GM10248 (cell line): ENCODE data around the gene RGPD8.
"Not testable (repeated sequence)": the region's sequence is repeated elsewhere in the genome, so short reads cannot be mapped to it uniquely, and the experiment has no call there.

ENCODE experiments used
- CTCF ChIA-PET: fragments of 300-600 bp; sonication (Branson Sonifier 250); formaldehyde crosslinking; extraction: SDS; loops from one replicate; lab custom pipeline; 2021; ENCODE audit warnings: antibody characterized with exemption; lab: Yijun Ruan, JAX
- POLR2A ChIA-PET: fragments of 350-650 bp; sonication (Branson Sonifier 250); formaldehyde crosslinking; extraction: SDS; loops from one replicate; lab custom pipeline; 2020; ENCODE audit warnings: antibody characterized with exemption; lab: Yijun Ruan, JAX
- DNase-seq: peaks from one replicate; pipeline ENCODE4 v3.0.0; 2012; ENCODE audit errors: extremely low spot score
- TF ChIP-seq, protein P1 (sequence below): IDR thresholded peaks from 2 replicates; pipeline ENCODE4 v1.5.1; 2012; ENCODE audit warnings: mild to moderate bottlenecking, low read depth; ENCODE audit errors: extremely low read depth, missing control alignments, control extremely low read depth

Gene RGPD8

DNA sequence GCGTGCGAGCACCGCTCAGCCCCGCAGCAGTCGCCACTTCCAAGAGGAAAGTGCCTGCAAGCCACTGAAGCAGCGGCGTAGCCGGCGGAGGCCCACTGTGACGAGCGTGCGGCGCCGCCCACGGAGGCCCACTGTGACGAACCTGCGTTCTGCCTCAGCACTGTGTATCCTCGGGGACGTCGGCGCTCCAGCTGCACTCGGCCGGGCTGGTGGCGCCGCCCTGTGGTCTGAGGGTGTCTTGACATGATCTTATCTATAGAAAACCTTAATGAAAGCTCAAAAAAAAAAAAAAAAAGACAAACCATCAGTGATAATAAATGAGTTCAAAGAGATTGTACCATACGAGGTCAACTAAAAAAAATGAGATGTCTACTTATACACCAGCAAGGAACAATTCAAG lies at the start of gene RGPD8:
Gene RGPD8 (minus strand): TSS at position 166 of the 400 bp plus-strand sequence. CDS start 192 bp downstream, outside the sequence.
- DNase-seq, result peak; percentile 62
- TF ChIP-seq, protein P1, sequence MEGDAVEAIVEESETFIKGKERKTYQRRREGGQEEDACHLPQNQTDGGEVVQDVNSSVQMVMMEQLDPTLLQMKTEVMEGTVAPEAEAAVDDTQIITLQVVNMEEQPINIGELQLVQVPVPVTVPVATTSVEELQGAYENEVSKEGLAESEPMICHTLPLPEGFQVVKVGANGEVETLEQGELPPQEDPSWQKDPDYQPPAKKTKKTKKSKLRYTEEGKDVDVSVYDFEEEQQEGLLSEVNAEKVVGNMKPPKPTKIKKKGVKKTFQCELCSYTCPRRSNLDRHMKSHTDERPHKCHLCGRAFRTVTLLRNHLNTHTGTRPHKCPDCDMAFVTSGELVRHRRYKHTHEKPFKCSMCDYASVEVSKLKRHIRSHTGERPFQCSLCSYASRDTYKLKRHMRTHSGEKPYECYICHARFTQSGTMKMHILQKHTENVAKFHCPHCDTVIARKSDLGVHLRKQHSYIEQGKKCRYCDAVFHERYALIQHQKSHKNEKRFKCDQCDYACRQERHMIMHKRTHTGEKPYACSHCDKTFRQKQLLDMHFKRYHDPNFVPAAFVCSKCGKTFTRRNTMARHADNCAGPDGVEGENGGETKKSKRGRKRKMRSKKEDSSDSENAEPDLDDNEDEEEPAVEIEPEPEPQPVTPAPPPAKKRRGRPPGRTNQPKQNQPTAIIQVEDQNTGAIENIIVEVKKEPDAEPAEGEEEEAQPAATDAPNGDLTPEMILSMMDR, result peak; percentile 70
- POLR2A ChIA-PET, result not testable (repeated sequence)
- CTCF ChIA-PET, result interaction anchor here (0.7 to 1.4 kb wide), 2 partner anchors 172 to 383 kb away, joined by 3 to 5 read pairs; no protein-coding TSS in a partner anchor

DNA sequence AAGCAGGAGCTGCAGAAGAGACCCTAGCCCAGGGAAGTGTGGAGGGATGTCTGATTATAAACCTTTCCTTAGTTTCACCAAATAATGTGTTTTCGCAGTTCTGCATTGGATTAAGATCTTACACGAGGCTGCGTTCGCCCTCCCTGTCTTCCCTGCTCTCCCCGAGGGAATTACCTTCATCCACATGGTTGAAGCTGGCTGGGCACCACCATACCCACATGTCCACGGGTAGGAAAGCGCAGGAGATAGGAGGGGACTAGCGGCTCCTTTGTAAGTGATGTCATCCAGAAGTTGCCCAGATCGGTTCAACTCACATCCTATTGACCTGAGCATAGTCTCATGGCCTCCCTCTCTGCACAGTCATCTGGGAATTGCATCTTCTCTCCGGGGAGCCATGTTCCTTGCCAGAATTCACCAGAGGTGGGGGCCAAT lies 49.6 kb upstream of the RGPD8 start:
- TF ChIP-seq, protein P1, result no peak
- CTCF ChIA-PET, result interaction anchor here (1.3 to 2.9 kb wide), 3 partner anchors 11 to 223 kb away, joined by 4 to 15 read pairs (median 4); no protein-coding TSS in a partner anchor
- POLR2A ChIA-PET, result no interaction called here
- no peak for DNase-seq

DNA sequence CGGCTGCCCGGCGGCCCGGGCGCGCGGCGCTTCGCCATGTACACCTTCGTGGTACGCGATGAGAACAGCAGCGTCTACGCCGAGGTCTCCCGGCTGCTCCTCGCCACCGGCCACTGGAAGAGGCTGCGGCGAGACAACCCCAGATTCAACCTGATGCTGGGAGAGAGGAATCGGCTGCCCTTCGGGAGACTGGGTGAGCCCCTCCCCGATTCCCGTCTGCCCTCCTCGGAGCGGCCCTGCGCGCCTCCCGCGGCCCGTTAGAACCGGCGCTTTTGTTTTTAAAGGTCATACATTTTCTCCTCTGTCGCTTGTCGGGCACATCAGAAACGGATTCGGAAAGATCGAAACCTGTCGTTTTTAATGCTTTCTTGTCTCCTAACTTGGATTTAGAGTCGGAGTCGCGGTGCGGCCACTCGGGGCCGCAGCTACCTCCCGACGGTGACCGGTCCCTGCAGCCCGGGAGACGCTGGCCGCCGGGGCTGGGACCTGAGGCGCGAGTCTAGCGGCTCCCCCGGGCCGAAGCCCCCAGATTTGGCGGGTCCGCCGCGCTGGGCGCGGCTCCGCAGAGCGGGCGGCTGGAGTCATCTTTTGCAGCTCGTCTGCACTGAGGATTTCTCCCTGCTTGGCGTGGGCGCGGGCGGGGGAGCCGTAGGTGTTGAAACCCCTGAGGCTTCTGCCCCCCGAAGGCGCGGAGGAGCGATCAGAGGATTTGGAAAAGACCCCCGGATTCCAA lies 49.0 kb upstream of the RGPD8 start:
- TF ChIP-seq, protein P1, result no peak
- ChIA-PET CTCF (interaction anchor here (1.3 to 2.9 kb wide), 3 partner anchors 11 to 223 kb away, joined by 4 to 15 read pairs (median 4); no protein-coding TSS in a partner anchor), POLR2A (no interaction called here)
- DNase-seq, result peak; percentile 43

DNA sequence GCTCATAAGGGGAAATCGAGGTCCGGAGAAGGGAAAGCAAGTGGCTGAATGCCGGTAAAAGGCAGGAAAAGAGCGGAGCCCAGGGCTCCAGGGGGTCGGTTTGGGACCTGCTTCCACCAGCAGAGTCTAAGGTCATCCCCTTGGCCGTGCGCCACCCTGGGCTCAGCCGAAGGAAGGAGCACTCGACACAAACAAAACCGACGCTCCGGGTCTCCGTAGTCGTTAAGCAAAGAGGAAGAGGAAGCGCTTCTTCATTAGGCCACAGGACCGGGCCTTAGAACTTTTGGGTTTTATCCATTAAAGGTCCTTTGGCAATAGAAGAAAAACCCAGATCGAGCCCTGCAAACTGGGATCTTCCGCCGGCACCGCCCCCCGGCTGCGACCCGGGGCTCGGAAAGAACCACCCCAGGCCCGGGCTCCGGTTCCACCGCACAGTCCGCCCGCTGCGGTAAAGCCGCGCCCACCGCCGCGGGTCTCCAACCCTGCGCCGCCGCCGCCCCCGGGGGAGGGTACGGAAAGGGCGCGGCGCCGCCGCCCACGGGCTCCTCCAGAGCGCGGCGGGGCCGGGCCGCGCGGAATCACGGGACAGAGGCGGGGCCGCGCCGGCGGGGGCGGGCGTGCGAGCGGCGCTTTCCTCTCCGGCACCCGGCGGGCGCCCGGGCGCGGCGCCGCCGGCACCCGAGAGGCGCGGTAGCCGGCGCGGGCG lies 48.2 kb upstream of the RGPD8 start, which contains the start of gene TTL:
Gene TTL (plus strand): TSS at position 629 of the 706 bp plus-strand sequence. CDS start 189 bp downstream, outside the sequence.
- POLR2A ChIA-PET, result no interaction called here
- CTCF ChIA-PET, result interaction anchor here (0.8 to 2.7 kb wide), 9 partner anchors 8 to 431 kb away, joined by 3 to 16 read pairs (median 5); no protein-coding TSS in a partner anchor
- DNase-seq, result peak; percentile 91
- TF ChIP-seq, protein P1, result no peak

DNA sequence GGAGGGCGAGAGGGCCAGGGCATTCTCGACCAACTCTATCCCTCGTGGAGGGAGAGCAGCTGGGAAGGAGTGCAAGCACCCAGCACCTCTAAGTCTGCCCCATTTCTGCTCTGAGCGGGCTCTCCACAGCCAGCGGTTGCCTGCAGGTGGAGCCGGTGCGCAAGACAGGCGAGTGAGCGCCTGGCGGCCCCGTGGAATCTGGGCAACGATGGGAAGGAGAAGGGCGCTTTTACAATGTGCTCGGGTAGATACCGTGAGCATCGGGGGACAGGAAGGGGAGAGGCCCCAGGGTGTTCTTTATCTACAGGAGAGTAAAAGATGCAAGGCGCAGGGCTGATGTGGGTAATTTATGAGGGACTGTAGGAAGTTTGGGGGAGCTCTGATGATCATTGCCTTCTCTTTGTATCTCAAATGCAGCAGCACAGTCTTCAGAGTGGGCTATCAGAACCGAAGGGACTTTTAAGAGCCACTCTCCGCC lies 47.6 kb upstream of the RGPD8 start:
- ChIA-PET CTCF (interaction anchor here (0.8 to 2.7 kb wide), 17 partner anchors 8 to 431 kb away, joined by 3 to 16 read pairs (median 4); partner anchors contain the start of gene CHCHD5), POLR2A (no interaction called here)
- DNase-seq, result peak; percentile 89
- TF ChIP-seq, protein P1, result peak; percentile 95

DNA sequence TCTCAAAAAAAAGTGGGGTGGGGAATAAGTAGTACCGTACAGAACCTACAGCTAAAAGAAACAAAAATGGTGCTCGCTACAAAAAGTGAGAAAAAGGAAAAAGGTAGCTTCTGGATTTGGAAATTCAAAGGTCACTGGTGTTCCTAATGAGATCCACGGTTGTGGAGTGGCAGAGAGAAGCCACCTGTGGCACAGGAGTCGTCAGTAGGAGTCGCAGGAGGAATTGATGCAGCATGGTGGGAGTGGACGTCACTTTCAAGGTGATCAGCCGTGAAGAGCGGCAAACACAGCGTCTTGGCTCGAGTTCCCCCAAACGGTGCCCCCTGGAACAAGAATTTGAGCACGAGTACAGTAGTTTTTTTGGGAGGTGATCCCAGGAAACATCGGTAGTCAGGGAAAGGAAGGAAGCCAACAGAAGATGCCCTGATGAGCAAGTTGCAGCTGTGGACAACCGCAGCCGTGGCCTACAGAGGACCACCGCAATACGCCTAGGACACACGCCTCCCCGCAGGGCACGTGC lies 47.1 kb upstream of the RGPD8 start:
- DNase-seq, result peak; percentile 62
- CTCF ChIA-PET, result interaction anchor here (0.9 to 2.7 kb wide), 18 partner anchors 9 to 433 kb away, joined by 3 to 16 read pairs (median 4); partner anchors contain the start of gene CHCHD5
- TF ChIP-seq, protein P1, result peak; percentile 22
- POLR2A ChIA-PET, result no interaction called here
